ENCODE data around the gene PPM1B.
"Not testable (repeated sequence)": the region's sequence is repeated elsewhere in the genome, so short reads cannot be mapped to it uniquely, and the experiment has no call there.

PPM1B gene

DNA sequence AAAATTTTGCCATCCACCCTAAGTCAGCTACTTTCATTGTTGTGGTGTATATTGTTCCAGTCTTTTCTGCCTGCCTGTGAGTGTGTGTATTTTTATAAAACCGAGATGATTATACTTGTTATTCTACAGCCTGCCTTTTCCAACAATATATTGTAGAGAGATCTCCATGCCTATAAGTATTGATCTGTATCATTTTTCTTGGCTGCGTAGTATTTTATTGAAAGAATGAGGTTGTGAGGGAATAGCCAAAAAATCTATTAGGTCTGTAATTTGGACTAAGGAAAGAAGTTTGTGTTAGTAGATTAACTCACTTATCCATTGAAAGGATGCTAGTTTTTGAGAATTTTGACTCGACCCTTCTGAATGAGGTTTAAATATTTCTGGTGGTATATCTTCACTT lies 34.9 kb downstream of the PPM1B start:
- DNase-seq: no peak

DNA sequence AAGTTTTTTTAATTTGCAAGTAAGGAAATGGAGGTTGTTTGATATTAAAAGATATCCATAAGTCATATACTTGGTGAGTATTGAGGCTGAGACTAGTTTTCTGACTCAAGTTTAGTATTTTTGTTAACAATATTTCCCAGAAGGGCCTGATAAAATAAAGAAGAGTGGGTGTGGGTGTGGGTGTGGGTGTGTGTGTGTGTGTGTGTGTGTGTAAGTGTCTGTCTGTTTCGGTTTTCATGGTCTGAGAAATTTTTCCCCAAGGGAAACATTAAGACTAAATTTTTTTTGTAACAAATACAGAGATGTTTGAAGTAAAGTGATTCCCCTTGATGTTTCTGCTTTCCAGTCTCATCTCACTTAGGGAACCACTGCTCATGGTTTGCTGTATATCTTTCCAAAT lies 36.5 kb downstream of the PPM1B start:
- no peak for DNase-seq

DNA sequence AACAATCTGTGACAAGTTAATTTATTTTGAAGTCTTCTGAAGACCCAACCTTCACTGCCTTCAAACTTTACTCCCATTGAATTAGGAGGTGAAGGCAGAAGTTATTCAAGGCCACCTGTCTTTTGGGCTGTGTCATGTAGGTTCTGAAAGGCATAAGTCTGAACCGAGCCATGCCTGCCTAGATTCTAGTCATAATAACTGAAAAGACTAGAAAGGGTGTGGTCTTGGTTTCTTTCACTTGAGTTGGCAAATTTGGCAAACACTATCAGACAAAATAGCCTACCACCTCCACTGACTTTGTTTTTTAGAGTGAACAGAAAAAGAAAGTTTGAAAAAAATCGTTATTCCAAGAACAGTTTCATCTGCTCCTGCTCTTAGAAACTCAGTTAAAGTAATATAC lies 38.4 kb downstream of the PPM1B start:
- DNase-seq: no peak

DNA sequence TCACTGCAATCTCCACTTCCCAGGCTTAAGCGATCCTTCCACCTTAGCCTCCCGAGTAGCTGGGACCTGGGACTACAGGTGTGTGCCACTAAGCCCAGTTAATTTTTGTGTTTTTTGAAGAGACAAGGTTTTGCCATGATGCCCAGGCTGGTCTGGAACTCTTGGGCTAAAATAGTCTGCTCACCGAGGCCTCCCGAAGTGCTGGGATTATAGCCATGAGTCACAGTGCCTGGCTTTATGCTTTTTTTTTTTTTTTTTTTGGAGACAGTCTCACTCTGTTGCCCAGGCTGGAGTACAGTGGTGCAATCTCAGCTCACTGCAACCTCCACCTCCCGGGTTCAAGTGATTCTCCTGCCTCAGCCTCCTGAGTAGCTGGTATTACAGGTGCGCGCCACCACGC lies 39.0 kb downstream of the PPM1B start:
- DNase-seq: not testable (repeated sequence)

DNA sequence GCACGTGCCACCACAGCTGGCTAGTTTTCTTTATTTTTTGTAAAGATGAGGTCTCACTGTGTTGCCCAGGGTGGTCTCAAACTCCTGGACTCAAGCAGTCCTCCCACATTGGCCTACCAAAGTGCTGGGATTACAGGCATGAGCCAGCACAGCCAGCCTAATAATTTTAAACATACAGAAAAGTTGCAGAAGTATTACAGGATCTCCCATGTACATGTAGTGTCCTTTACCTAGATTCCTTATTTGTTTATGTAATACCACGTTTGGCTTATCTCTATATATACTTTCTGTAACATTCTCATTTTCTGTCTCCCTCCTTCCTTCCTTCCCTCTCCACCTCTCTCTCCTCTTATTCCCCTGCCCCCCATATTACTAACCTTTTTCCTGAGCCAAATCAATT lies 41.7 kb downstream of the PPM1B start:
- no peak for DNase-seq

DNA sequence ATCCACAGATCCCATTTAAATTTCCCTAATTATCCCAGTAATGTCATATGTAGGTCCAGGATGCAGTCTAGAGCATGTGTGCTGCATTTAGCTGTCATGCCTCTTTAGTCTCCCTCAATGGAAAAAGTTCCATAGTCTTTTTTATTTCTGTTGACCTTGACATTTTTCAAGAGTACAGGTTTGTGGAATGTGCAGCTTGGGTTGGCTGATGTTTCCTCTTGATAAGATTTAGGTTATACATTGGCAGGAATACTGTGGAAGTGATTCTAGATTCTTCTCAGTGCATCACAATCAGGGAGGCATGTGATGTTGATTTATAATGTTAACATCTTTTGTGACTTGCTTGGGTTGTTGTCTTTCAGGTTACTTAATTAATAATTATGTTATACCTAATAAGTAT lies 42.5 kb downstream of the PPM1B start:
- no peak for DNase-seq

DNA sequence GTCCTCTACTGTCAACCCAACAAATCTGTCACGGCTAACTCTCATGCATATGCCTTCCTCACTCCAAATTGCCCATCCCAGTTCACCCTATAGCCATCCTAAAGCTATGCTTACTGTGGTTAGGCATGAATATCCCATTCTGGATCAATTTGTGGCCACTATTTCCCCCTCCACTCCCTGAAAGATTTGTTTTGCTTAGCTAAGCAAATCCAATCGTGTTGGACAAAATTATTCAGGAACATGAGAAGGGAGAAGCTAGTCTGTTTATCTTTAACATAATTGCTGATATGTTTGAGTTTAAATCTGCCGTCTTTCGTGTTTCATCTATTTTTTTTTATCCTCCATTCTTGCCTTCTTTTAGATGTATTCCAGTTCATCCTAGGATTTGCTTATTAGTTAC lies 43.6 kb downstream of the PPM1B start:
- DNase-seq: no peak

DNA sequence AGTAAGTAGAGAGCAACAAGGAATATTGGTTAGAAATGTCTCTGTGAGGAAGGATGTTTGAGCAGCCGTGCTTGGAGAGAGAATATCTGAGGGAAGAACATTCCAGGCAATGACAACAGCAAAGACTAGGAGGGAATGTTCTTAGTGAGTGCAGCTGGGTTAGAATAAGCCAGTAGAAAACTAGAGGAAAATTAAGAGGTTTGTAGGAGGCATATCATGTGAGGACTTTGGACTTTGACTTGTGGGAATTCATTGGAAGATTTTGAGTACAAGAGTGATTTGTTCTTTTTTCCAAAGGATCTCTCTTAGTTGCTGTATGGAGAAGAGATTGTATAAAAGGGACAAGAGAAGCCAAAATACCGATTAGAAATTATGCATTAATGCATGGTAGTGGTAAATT lies 47.2 kb downstream of the PPM1B start:
- DNase-seq: no peak

DNA sequence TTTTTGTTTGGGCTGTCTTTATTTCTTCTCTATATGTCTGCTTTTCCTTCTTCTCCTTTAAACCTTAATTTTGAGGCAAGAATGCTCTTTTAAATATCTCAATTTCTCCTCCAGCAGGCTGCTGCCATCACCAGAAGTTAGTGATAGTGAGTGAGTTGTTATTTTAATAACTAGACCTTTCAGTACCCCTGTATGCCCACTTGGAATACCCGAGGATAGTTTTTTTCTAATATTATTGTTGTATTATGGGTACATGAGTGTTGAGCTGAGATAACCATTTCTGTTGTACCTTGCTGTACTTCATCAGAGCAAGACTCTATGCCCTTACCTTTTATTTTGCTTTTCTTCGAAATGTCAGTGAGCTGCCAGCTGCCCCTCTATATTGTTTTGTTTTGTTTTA lies 50.1 kb downstream of the PPM1B start:
- no peak for DNase-seq

DNA sequence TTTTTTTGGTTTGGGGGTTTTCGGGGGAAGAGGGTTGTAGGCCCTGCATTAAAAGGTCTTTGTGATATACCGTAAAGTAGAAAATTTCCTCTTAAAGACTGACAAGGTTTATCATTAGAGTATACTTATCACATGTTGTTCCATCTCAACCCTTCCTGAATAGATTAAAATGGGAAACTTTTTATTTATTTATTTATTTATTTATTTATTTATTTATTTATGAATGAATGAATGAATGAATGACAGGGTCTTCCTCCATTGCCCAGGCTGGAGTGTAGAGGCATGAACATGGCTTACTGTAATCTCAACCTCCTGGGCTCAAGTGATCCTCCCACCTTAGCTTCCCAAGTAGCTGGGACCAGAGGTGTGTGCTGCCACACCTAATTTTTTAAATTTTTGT lies 58.1 kb downstream of the PPM1B start:
- DNase-seq: no peak

DNA sequence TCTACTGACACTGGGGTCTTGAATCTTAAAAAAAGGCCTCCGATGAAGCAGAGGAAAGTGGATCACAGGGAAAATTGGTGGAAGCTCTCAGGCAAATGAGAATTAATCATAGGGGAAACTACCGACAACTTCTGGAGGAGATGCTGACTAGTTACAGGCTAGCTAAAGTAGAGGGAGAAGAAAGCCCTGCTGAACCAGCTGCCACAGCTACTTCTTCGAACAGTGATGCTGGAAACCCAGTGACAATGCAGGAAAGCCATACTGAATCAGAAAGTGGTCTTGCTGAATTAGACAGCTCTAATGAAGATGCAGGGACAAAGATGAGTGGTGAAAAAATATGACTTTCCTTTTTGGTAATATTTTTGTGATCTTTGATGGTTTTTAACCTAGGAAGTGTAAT lies 61.7 kb downstream of the PPM1B start:
- no peak for DNase-seq

DNA sequence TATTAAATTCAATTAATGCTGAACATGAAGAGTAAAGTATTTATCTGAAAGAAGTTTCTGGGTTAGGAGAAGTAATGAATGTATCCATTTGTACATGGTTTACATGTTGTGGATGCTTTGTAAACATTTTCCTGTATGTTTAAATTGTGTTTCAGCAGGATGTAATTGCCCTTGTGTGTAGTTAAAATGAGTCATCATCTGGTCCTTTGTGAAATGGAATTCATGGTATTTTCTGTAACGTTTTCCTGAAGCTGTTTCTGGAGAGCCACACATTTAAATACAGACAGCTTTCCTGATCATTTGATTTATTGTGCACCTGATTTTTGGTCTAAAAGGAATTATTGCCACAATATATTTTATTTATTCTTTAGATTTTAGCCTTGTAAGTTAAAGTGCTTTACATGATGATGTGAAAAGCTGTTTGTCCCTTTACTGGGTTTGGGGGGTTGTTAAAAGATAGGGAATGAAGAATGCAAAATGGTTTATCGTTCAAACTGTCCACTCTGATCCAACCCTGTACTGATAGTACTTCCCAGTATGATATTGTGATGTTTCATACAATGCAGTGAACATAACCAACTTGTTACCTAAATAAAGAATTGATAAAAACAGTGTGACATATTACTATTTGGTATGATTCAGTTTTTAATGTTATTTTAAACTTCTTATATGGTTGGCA lies 64.9 kb downstream of the PPM1B start:
- DNase-seq: no peak

DNA sequence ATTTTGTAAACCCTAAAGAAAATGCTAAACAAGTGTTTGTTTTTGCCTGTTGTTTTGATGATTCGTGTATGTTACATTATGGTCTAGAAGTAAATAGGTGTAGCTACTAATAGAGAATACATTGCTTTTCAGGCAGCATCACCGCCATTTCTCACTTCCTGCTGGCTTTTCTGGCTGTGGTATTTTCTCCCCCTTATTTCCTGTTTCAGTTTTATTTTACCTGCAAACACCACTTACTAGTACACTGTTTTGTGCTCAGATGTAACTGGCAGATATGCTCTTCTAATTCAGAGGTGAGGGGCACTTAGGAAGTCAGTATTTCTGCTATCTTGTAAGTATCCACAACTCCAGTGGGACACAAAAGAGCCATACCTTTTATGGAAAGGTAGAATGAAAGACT lies 68.5 kb downstream of the PPM1B start:
- no peak for DNase-seq

DNA sequence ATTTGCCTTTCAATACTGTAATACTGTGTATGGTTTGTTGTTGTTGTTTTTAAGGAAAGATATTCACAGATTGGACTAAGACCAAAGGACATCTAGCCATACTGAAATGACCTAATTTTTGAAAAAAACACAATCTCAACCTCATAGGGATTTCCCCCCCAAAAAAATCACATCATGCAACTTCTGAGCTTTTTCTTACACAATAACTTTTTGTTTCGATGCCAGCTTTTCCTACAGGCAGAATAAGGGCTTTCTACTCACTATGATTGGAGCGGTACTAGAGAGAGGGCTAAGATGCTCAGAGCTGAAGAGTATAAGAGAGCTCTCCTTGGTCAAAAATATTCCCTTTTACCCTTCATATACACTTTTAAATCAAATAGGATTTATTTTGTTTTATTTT lies 74.2 kb downstream of the PPM1B start:
- no peak for DNase-seq

DNA sequence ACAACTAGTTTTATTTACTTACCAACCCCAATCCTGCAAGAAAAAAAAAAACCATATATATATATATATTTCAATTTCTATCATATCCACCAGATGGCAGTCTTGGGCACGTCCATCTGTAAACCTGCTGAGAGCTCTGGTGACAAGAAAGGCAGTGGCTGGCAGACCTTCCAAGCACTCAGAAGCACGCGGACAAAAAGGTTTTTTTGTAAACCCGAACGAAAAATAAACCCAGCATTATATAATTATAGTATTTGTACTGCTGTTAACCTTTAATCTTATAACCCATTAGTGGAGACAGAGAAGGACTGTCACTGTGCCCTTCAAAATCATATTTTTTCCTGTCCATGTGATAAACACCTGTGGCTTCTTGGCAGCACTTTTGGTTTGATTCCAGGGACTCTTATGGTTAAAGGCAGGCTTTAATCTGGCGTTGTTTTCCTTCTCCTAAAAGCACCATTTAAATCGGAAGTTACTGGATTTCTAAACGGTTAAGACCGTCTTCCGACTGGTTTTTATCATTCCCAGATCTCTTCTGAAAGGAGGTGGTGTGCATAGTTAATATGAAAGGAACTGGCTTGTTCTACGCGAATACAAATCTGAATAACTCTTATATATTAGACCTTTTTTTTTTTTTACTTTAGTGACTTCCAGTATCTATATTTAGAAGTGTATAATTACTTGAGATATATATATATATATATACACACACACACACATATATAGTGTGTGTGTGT lies 75.6 kb downstream of the PPM1B start:
- peak in 1 of 2 experiments; percentile 67 for DNase-seq

DNA sequence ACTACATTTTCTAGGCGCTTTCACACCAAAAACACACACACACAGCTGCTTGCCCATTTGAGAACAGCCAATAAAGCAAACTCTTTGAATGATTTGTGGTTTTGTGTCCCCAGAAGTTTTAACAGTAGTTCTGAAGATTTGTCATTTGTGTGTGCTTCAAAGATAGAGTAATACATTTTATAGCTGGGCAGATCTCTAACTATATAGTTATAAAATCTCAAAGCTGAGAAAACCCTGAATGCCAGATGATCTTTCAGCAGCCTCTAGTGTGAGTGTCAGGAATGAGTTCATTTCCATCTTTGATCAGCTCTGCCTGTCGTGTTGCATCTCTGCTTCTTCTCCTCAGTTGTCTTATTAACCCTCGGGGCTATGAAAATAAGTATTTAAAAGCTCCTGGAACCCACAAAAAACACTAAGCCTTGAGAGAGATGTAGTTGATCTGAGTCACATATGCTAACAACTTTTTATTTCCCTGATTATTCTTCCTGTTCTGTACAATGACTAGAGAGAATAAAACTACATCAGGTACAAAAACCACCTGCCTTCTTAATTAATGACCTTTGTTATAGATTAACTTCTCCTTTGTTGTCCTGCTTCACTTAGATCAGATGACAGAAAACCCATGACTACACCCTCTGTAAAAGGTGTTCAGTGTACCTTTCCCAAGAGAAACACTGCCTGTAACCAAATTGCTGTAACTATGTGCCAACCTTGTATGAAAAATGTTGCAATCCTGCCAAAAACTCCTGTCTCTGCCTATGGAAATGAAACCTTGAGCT lies 76.6 kb downstream of the PPM1B start:
- DNase-seq: no peak

DNA sequence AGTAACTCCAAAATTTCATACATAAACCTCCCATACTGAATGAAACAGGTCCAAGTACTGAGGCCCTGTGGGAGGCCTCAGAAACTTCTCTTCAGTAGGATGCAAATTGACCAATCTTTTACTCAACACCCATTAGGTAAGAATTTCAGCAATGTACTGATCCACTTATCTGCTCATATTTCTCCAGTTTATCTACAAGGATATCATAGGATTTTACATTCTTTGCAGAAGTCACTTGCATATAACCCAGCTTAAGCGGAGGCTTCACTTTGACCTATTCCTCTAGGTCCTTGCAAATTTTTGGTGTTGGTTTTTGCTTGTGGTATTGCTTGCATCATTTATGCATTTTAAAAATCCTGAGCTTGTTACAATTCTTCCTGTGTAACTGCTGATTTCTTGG lies 77.8 kb downstream of the PPM1B start:
- DNase-seq: no peak

DNA sequence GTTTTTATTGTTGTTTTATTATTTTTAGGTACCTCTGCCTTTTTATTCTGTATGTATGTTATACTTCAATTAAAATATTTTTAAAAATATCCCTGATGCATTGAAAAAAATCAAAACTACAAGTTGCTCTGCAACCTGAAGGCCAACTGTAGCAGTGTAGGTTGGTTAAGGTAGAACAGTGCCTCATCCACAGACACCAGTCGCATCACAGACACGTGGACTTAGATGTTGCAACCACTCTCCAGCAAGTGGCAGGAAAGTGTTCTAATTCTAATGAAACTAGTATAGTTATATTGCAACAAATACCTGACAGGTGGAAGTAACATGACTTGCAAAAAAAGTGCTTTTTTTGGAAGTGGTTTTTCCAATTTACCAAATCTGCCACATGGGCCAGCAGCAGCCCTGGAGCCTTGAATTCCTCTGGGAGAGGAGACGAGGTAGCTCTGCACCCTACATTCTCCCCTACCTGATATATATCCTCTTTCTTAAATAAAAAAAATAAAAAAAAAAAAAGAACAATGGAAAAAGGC lies 78.2 kb downstream of the PPM1B start:
- DNase-seq: no peak

DNA sequence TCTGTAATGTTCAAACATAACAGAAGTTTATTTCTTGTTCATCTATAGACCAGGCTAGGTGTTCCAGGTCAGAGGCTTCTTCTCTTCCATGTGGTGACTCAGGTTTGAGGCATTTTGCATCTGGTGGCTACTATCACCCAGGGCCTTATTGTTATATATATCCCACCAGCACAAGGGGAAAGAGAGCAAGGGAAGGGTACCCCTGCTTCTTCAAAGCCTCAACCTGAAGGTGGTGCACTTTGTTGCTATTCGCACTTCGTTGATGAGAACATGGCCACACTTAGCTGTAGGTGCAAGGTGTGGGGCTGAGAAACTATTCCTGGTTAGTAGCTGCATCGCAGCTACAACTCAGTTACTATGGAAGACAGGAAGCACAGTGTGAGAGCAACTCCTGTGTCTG lies 79.2 kb downstream of the PPM1B start:
- no peak for DNase-seq

DNA sequence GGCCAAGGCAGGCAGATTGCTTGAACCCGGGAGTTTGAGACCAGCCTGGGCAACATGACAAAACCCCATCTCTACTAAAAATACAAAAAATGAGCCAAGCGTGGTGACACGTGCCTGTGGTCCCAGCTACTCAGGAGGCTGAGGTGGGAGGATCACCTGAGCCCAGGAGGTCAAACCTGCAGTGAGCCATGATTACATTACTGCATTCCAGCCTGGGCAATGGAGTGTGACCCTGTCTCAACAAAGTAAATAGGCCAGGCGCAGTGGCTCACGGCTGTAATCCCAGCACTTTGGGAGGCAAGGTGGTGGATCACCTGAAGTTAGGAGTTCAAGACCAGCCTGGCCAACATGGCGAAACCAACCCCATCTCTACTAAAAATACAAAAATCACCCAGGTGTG lies 80.6 kb downstream of the PPM1B start:
- DNase-seq: not testable (repeated sequence)

DNA sequence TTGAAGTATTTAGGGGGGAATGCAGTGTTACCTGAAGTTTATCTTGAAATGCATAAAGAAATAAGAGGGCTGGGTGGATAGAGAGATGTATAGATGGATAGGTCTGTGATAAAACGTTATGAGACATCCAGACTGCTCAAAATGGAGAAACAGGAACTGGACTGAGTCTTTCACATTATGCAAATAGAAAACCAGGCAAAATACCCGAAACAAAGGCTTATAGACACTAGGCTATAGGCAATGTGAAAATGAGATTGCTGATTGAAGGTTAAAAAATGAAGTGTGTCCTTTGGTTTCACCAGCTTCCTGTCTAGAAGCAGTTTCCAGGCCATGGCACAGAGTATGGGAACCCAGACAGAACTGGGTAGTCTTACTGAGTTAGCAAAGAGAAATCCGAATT lies 81.7 kb downstream of the PPM1B start:
- DNase-seq: no peak

DNA sequence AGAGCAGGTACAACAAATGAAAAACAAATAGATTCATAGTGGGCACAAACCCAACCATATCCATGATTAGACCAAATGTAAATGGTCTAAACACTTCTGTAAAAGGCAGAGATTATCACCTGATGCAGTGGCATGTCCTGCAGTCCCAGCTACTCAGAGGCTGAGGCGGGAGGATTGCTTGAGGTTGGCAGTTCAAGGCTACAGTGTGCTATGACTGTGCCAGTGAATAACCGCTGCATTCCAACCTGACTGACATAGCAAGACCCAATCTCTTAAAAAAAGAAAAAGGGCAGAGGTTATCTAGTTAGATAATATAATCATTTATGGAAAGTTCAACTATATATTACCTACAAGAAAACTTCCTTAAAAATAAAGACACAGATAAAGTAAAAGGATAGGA lies 85.3 kb downstream of the PPM1B start:
- DNase-seq: no peak

DNA sequence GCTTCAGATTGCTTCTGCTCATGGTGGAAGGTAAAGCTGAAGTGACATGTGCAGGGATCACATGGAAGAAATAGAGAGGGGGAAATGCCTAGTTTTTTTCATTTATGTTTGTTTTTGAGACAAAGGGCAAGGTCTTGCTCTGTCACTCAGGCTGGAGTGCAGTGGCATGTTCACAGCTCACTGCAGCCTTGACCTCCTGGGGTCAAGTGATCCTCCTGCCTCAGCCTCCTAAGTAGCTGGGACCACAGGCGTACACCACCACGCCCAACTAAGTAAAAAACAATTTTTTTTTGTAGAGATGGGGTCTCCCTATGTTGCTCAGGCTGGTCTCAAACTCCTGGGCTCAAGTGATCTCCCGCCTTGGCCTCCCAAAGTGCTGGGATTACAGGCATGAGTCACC lies 87.0 kb downstream of the PPM1B start:
- not testable (repeated sequence) for DNase-seq

DNA sequence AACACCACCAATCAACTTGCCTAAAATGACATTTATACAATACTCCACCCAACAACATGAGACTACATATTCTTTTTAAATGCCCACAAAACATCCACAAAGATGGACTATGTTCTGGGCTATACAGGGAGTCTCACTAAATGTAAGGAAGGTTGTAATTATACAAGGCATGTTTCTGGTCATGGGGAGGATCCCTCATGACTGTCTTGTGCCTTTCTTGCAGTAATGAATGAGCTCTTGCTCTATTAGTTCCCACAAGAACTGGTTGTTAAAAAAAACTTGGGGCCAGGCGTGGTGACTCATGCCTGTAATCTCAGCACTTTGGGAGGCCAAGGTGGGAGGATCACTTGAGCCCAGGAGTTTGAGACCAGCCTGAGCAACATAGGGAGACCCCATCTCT lies 89.1 kb downstream of the PPM1B start:
- DNase-seq: not testable (repeated sequence)

All from cerebellar nuclear complex (tissue), 1 donor.